Neural cell (in vitro differentiated cells): ENCODE data around the gene BICC1.

Source experiments
- CTCF ChIP-seq: fragments of 450-650 bp; IDR thresholded peaks from 2 replicates; pipeline ENCODE4 v1.5.1; 2014; ENCODE audit warnings: antibody characterized with exemption, mild to moderate bottlenecking, moderate library complexity; ENCODE audit not compliant: poor library complexity, severe bottlenecking
- EP300 ChIP-seq: fragments of 450-650 bp; conservative IDR thresholded peaks from 2 replicates; pipeline ENCODE4 v1.6.1; 2014; ENCODE audit warnings: antibody characterized with exemption, mild to moderate bottlenecking, moderate library complexity; ENCODE audit not compliant: poor library complexity, severe bottlenecking
- EZH2 ChIP-seq: fragments of 200-600, 300-800 bp; shearing (Covaris generic), sonication (generic); IDR thresholded peaks from 2 replicates; pipeline ENCODE4 v1.6.1; 2014; ENCODE audit warnings: antibody characterized with exemption, low read length, borderline replicate concordance, mild to moderate bottlenecking; ENCODE audit not compliant: insufficient read depth, poor library complexity, severe bottlenecking
- MXI1 ChIP-seq: fragments of 450-650 bp; conservative IDR thresholded peaks from 2 replicates; pipeline ENCODE4 v1.6.1; 2014; ENCODE audit warnings: antibody characterized with exemption, mild to moderate bottlenecking; ENCODE audit not compliant: poor library complexity, severe bottlenecking
- POLR2AphosphoS5 ChIP-seq: IDR thresholded peaks from 2 replicates; pipeline ENCODE4 v1.6.1; 2012
- RAD21 ChIP-seq: fragments of 450-650 bp; conservative IDR thresholded peaks from 2 replicates; pipeline ENCODE4 v1.6.1; 2014; ENCODE audit warnings: antibody characterized with exemption, mild to moderate bottlenecking, moderate library complexity
- REST ChIP-seq: IDR thresholded peaks from 2 replicates; pipeline ENCODE4 v1.6.1; 2012; ENCODE audit warnings: borderline replicate concordance
- SMC3 ChIP-seq: fragments of 450-650 bp; conservative IDR thresholded peaks from 2 replicates; pipeline ENCODE4 v1.6.1; 2014; ENCODE audit warnings: antibody characterized with exemption, mild to moderate bottlenecking, moderate library complexity; ENCODE audit not compliant: poor library complexity
- TAF1 ChIP-seq: IDR thresholded peaks from 2 replicates; pipeline ENCODE4 v1.6.1; 2012; ENCODE audit warnings: low read depth

DNA sequence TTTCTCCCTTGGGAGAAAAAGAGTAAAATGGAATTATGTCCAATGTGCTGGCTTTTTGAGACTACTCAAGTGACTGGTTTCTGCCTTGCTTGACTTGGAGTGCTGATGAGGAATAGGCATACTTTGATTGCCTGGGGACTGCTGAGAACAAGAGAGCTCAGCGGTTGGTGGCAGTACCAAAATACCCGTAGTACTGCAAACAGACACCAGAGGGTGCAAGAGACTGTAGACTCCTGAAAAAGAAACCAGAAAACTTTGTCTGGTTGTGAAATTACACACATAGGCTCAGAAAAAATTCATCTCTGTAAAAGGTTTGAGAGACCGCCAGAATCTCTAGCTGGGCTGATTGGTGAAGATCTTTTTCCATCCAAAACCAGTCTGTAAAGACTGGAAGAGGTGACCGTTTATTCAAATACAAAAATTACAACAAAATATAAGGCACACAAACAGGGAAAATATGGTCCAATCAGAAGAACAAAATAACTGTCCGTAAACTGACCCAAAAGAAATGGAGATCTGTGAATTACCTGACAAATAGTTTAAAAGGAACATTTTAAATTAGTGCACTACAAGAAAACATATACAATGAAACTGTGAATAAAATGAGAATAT lies 18.5 kb downstream of the BICC1 start:
- no peak for TF ChIP-seq EZH2
- peak; percentile 75 for TF ChIP-seq CTCF
- TF ChIP-seq EP300, result no peak
- no peak for TF ChIP-seq POLR2AphosphoS5
- TF ChIP-seq TAF1, result no peak
- TF ChIP-seq RAD21, result peak; percentile 75
- TF ChIP-seq REST, result no peak
- TF ChIP-seq SMC3, result peak; percentile 74
- no peak for TF ChIP-seq MXI1
